HEK293 (cell line): ENCODE data around the gene RPS18.

ENCODE experiments used
- SETDB1 ChIP-seq: IDR thresholded peaks from one replicate; pipeline ENCODE4 v1.6.1; 2017; ENCODE audit warnings: mild to moderate bottlenecking, low read length, moderate library complexity, mixed read lengths; ENCODE audit not compliant: insufficient read length
- YY1 ChIP-seq: fragments of 450-650 bp; formaldehyde crosslinking; IDR thresholded peaks from 2 replicates; pipeline ENCODE4 v1.5.1; 2018; ENCODE audit warnings: missing biosample characterization, missing genetic modification characterization
- ZBTB1 ChIP-seq: fragments of 450-650 bp; formaldehyde crosslinking; IDR thresholded peaks from 2 replicates; pipeline ENCODE4 v1.5.1; 2016; ENCODE audit warnings: missing biosample characterization, missing genetic modification characterization
- ZBTB17 ChIP-seq: fragments of 450-650 bp; formaldehyde crosslinking; IDR thresholded peaks from 2 replicates; pipeline ENCODE4 v1.5.1; 2016; ENCODE audit warnings: missing biosample characterization, missing genetic modification characterization
- ZBTB21 ChIP-seq: fragments of 450-650 bp; formaldehyde crosslinking; IDR thresholded peaks from 2 replicates; pipeline ENCODE4 v1.5.1; 2017; ENCODE audit warnings: missing biosample characterization, missing genetic modification characterization
- ZBTB49 ChIP-seq: fragments of 450-650 bp; formaldehyde crosslinking; IDR thresholded peaks from 2 replicates; pipeline ENCODE4 v1.5.1; 2016; ENCODE audit warnings: missing biosample characterization, missing genetic modification characterization, low read depth
- ZNF169 ChIP-seq: fragments of 450-650 bp; formaldehyde crosslinking; IDR thresholded peaks from 2 replicates; pipeline ENCODE4 v1.5.1; 2016; ENCODE audit warnings: missing biosample characterization, missing genetic modification characterization
- ZNF311 ChIP-seq: fragments of 450-650 bp; formaldehyde crosslinking; IDR thresholded peaks from 2 replicates; pipeline ENCODE4 v1.5.1; 2017; ENCODE audit warnings: missing biosample characterization, missing genetic modification characterization, borderline replicate concordance
- ZNF610 ChIP-seq: fragments of 450-650 bp; formaldehyde crosslinking; IDR thresholded peaks from 2 replicates; pipeline ENCODE4 v1.5.1; 2016; ENCODE audit warnings: missing biosample characterization, missing genetic modification characterization, borderline replicate concordance
- ZNF837 ChIP-seq: fragments of 450-650 bp; formaldehyde crosslinking; IDR thresholded peaks from 2 replicates; pipeline ENCODE4 v1.5.1; 2016; ENCODE audit warnings: missing biosample characterization, missing genetic modification characterization
- TF ChIP-seq, protein P1 (sequence below): fragments of 450-650 bp; formaldehyde crosslinking; IDR thresholded peaks from 2 replicates; pipeline ENCODE4 v1.5.1; 2016; ENCODE audit warnings: missing biosample characterization, missing genetic modification characterization
- TF ChIP-seq, protein P2 (sequence below): fragments of 450-650 bp; formaldehyde crosslinking; IDR thresholded peaks from 2 replicates; pipeline ENCODE4 v1.5.1; 2016; ENCODE audit warnings: missing biosample characterization, missing genetic modification characterization

DNA sequence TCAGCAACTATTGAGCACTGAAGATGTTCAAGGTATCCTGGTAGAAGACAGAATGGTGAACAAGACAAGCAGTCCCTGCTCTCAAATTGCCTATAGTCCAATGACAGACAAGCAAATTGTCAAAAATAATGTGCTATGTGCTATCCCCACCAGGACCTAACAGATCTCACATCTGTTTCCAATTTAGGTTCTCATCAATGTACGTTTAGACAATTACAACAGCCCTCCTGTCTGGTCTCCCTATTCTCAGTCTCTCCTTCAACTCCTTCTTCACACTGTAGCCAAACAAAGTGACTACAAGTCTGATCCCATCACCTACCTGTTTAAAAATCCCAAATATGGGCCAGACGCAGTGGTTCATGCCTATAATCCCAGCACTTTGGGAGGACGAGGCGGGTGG is 34.5 kb downstream of the RPS18 start:
- TF ChIP-seq YY1 (tag by site-specific recombination): no peak
- TF ChIP-seq, protein P1, sequence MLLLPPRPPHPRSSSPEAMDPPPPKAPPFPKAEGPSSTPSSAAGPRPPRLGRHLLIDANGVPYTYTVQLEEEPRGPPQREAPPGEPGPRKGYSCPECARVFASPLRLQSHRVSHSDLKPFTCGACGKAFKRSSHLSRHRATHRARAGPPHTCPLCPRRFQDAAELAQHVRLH (tag by site-specific recombination): no peak
- TF ChIP-seq ZBTB21 (tag by site-specific recombination): no peak
- TF ChIP-seq ZBTB49 (tag by site-specific recombination): no peak
- TF ChIP-seq, protein P2, sequence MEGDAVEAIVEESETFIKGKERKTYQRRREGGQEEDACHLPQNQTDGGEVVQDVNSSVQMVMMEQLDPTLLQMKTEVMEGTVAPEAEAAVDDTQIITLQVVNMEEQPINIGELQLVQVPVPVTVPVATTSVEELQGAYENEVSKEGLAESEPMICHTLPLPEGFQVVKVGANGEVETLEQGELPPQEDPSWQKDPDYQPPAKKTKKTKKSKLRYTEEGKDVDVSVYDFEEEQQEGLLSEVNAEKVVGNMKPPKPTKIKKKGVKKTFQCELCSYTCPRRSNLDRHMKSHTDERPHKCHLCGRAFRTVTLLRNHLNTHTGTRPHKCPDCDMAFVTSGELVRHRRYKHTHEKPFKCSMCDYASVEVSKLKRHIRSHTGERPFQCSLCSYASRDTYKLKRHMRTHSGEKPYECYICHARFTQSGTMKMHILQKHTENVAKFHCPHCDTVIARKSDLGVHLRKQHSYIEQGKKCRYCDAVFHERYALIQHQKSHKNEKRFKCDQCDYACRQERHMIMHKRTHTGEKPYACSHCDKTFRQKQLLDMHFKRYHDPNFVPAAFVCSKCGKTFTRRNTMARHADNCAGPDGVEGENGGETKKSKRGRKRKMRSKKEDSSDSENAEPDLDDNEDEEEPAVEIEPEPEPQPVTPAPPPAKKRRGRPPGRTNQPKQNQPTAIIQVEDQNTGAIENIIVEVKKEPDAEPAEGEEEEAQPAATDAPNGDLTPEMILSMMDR (tag by site-specific recombination): no peak
- TF ChIP-seq ZNF169 (tag by site-specific recombination): no peak
- no peak for TF ChIP-seq SETDB1
- no peak for TF ChIP-seq ZNF610
- TF ChIP-seq ZNF837 (tag by site-specific recombination): no peak
- TF ChIP-seq ZBTB1: no peak
- no peak for TF ChIP-seq ZNF311
- TF ChIP-seq ZBTB17: no peak
